ENCODE measurements around the gene CTDP1. TPM values are rescaled to one million over a fixed set of nuclear protein-coding genes. Genes with fewer than 3 reads are reported as not detected.

CTDP1 gene
- total RNA-seq, 1 experiment from 2014 or later, result 31.7 TPM

GRCh38 chr18:79677221-79677620 is 2.4 kb upstream of the CTDP1 start:
- Histone ChIP-seq H3K4me1 (ENCODE audit: insufficient read depth, low read length) (peaks cover 30% of the 10 kb centered on the region), H3K4me3 (ENCODE audit: low read length) (no peak overlapping the region), H3K27me3 (ENCODE audit: low read length) (no peaks in the 10 kb centered on the region), H3K9ac (ENCODE audit: low read length) (no peak overlapping the region), H3K27ac (ENCODE audit: low read length) (no peak overlapping the region), H3K79me2 (ENCODE audit: low read length) (peaks cover 46% of the 10 kb centered on the region), H3K9me2 (replicated peaks; ENCODE audit: low read length) (no peaks in the 10 kb centered on the region), H3K9me3 (ENCODE audit: low read length) (no peaks in the 10 kb centered on the region), H3F3A (ENCODE audit: low read length, unreplicated experiment) (no peaks in the 10 kb centered on the region), H4K20me1 (ENCODE audit: low read length) (peaks cover 18% of the 10 kb centered on the region), H3K4me2 (ENCODE audit: low read length) (peak overlapping the region; percentile 89), H2AFZ (ENCODE audit: low read length) (no peak overlapping the region), H3K36me3 (ENCODE audit: low read depth, low read length) (no peaks in the 10 kb centered on the region)
- POLR2A ChIA-PET (ENCODE audit: unreplicated experiment), result no interaction called here
- no peak for ATAC-seq
- no peak for DNase-seq
- CTCF ChIA-PET, result no interaction called here
- intact Hi-C loops (cut with micrococcal nuclease), result no loop called here
- no TSS peak for BruUV-seq (replicated peaks)
- TF ChIP-seq CTCF (conservative IDR thresholded peaks at IDR 0.05; ENCODE audit: low read depth, low read length) (no peak), EZH2 (IDR thresholded peaks at IDR 0.05; ENCODE audit: low read length, unreplicated experiment) (no peak), EZH2phosphoT487 (IDR thresholded peaks at IDR 0.05; ENCODE audit: borderline replicate concordance, low read length) (no peak)

GRCh38 chr18:79677840-79678239 is 1.8 kb upstream of the CTDP1 start:
- H3K27me3 ChIP-seq (ENCODE audit: low read length), result no peaks in the 10 kb centered on the region
- ChIA-PET CTCF (no interaction called here), POLR2A (ENCODE audit: unreplicated experiment) (no interaction called here)
- intact Hi-C loops (cut with micrococcal nuclease), result no loop called here
- H2AFZ ChIP-seq (ENCODE audit: low read length), result no peak overlapping the region
- H3K9me2 ChIP-seq (replicated peaks; ENCODE audit: low read length), result no peaks in the 10 kb centered on the region
- no peaks in the 10 kb centered on the region for H3K36me3 ChIP-seq (ENCODE audit: low read depth, low read length)
- H4K20me1 ChIP-seq (ENCODE audit: low read length), result peaks cover 24% of the 10 kb centered on the region
- H3K4me3 ChIP-seq (ENCODE audit: low read length), result peak overlapping the region; percentile 76
- no peaks in the 10 kb centered on the region for H3K9me3 ChIP-seq (ENCODE audit: low read length)
- no peak for ATAC-seq
- H3K27ac ChIP-seq (ENCODE audit: low read length), result no peak overlapping the region
- BruUV-seq (replicated peaks), result no TSS peak
- TF ChIP-seq EZH2 (IDR thresholded peaks at IDR 0.05; ENCODE audit: low read length, unreplicated experiment) (no peak), EZH2phosphoT487 (IDR thresholded peaks at IDR 0.05; ENCODE audit: borderline replicate concordance, low read length) (no peak), CTCF (conservative IDR thresholded peaks at IDR 0.05; ENCODE audit: low read depth, low read length) (no peak)
- peak overlapping the region; percentile 97; the same call in 1 of the 2 replicates for H3K9ac ChIP-seq (ENCODE audit: low read length)
- no peaks in the 10 kb centered on the region for H3F3A ChIP-seq (ENCODE audit: low read length, unreplicated experiment)
- peaks cover 52% of the 10 kb centered on the region for H3K79me2 ChIP-seq (ENCODE audit: low read length)
- H3K4me1 ChIP-seq (ENCODE audit: insufficient read depth, low read length), result peaks cover 30% of the 10 kb centered on the region
- DNase-seq, result no peak
- H3K4me2 ChIP-seq (ENCODE audit: low read length), result peak overlapping the region; percentile 89

DNA sequence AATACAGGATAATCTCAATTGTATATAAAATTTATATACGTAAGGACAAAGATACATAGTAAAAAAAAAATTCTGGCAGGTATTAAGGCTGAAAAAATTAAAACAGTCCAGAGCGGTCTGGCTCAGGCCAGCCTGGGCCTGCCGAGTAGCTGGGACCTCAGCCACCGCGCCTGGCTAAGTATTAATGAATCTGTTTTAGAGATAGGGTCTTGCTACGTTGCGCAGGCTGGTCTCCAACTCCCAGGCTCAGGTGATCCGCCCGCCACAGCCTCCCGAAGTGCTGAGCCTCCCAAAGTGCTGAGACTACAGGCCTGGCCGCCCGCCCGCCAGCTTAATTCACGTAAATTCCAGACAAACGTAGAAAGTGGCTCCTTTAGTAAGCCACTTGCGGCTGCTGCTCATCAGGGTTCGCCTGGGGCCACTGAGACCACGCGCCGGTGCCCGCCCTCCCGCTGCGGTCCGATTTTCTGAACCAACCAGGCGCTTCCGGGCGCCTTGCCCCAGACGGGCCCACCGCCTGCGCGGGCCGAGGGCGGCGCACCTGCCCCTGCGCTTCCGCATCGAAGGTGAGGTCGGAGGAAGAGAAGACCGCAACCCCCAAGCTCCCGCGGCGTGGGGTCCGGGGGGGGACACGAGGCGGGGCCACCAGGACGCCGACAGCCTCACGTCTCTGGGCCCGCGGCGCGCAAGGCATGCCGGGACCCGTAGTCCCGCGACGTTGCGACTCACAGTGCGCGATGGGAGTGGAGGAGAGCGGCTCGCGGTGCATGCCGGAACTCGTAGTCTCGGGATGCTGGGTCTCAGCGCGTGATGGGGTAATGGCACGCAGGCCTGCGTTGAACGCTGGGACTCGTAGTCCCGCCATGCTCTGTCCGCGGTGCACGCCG is 695 bp upstream of the CTDP1 start:
- ATAC-seq (peak; percentile 92), DNase-seq (peak; percentile 98)
- no peaks in the 10 kb centered on the region for H3F3A ChIP-seq (ENCODE audit: low read length, unreplicated experiment)
- peak overlapping the region; percentile 97 for H3K9ac ChIP-seq (ENCODE audit: low read length)
- peaks cover 35% of the 10 kb centered on the region for H4K20me1 ChIP-seq (ENCODE audit: low read length)
- ChIA-PET POLR2A (ENCODE audit: unreplicated experiment) (no interaction called here), CTCF (no interaction called here)
- peak overlapping the region; percentile 87 for H3K27ac ChIP-seq (ENCODE audit: low read length)
- H3K4me3 ChIP-seq (ENCODE audit: low read length), result peak overlapping the region; percentile 76
- H3K79me2 ChIP-seq (ENCODE audit: low read length), result peaks cover 63% of the 10 kb centered on the region
- no TSS peak for BruUV-seq (replicated peaks)
- no peaks in the 10 kb centered on the region for H3K9me3 ChIP-seq (ENCODE audit: low read length)
- H3K9me2 ChIP-seq (replicated peaks; ENCODE audit: low read length), result no peaks in the 10 kb centered on the region
- H3K4me2 ChIP-seq (ENCODE audit: low read length), result peak overlapping the region; percentile 89
- H3K36me3 ChIP-seq (ENCODE audit: low read depth, low read length), result 0 out of 2 replicates have a peak, but pooled peaks cover 3% of the 10 kb centered on the region
- no peaks in the 10 kb centered on the region for H3K27me3 ChIP-seq (ENCODE audit: low read length)
- TF ChIP-seq EZH2phosphoT487 (IDR thresholded peaks at IDR 0.05; ENCODE audit: borderline replicate concordance, low read length), result no peak
- no peak for TF ChIP-seq EZH2 (IDR thresholded peaks at IDR 0.05; ENCODE audit: low read length, unreplicated experiment)
- no peak for TF ChIP-seq CTCF (conservative IDR thresholded peaks at IDR 0.05; ENCODE audit: low read depth, low read length)
- intact Hi-C loops (cut with micrococcal nuclease), result no loop called here
- H3K4me1 ChIP-seq (ENCODE audit: insufficient read depth, low read length), result peaks cover 30% of the 10 kb centered on the region
- peak overlapping the region; percentile 98 for H2AFZ ChIP-seq (ENCODE audit: low read length)
